ENCODE data around the gene TIMM22. TPM values are rescaled to one million over a fixed set of nuclear protein-coding genes. Genes with fewer than 3 reads are reported as not detected.

Gene TIMM22
- total and polyA plus RNA-seq, 4 donors, result 7.2 to 12.2 (median 9.9) TPM

- Histone ChIP-seq H3K9me3 (ENCODE audit: control insufficient read depth in 4 of 4, insufficient read depth in 3 of 4, low read length in 3 of 4) (no peaks in the 10 kb centered on the region), H3K27me3 (ENCODE audit: control insufficient read depth in 3 of 3, insufficient read depth in 3 of 3, low read length in 2 of 3) (no peaks in the 10 kb centered on the region), H3K36me3 (ENCODE audit: control insufficient read depth in 4 of 4, insufficient read depth in 4 of 4, low read length in 4 of 4) (no peaks in the 10 kb centered on the region), H3K4me3 (no peak overlapping the region), H3K4me1 (ENCODE audit: control insufficient read depth in 5 of 5, insufficient read depth in 5 of 5, low read length in 5 of 5) (peaks cover 2 to 20% (median 7%) of the 10 kb centered on the region in 5 donors), H3K9ac (ENCODE audit: insufficient read depth in 1 of 2, low read length in 2 of 2) (no peak overlapping the region), H3K27ac (ENCODE audit: low read depth in 1 of 2, low read length in 1 of 2) (peak overlapping the region; percentile 70 to 73)
- 32 to 33% methylated on average over 43 of the region's 43 CpGs for whole genome bisulfite sequencing, 2 donors
- DNase-seq (peak; percentile 86 to 94 (median 93)), ATAC-seq (ENCODE audit: insufficient read depth, low FRiP score) (no peak)
- peak; percentile 89 for TF ChIP-seq CTCF (IDR thresholded peaks at IDR 0.05; ENCODE audit: control extremely low read depth, extremely low read depth)
Measured at GRCh38 chr17:980406-981291, 16.3 kb upstream of the TIMM22 start.

- Histone ChIP-seq H3K36me3 (ENCODE audit: control insufficient read depth in 4 of 4, insufficient read depth in 4 of 4, low read length in 4 of 4) (no peaks in the 10 kb centered on the region), H3K4me3 (no peak overlapping the region), H3K9me3 (ENCODE audit: control insufficient read depth in 4 of 4, insufficient read depth in 3 of 4, low read length in 3 of 4) (no peaks in the 10 kb centered on the region), H3K27ac (ENCODE audit: low read depth in 1 of 2, low read length in 1 of 2) (no peak overlapping the region), H3K4me1 (ENCODE audit: control insufficient read depth in 5 of 5, insufficient read depth in 5 of 5, low read length in 5 of 5) (peaks cover 2 to 20% (median 7%) of the 10 kb centered on the region in 5 donors), H3K27me3 (ENCODE audit: control insufficient read depth in 3 of 3, insufficient read depth in 3 of 3, low read length in 2 of 3) (no peaks in the 10 kb centered on the region), H3K9ac (ENCODE audit: insufficient read depth in 1 of 2, low read length in 2 of 2) (no peak overlapping the region)
- no peak for TF ChIP-seq CTCF (IDR thresholded peaks at IDR 0.05; ENCODE audit: control extremely low read depth, extremely low read depth)
- no peak for DNase-seq
- WGBS, 2 donors, result 39 to 45% methylated on average over 10 of the region's 10 CpGs
- ATAC-seq (ENCODE audit: insufficient read depth, low FRiP score), result no peak
Measured at GRCh38 chr17:981292-981658, 15.7 kb upstream of the TIMM22 start.

- Histone ChIP-seq H3K36me3 (ENCODE audit: control insufficient read depth in 4 of 4, insufficient read depth in 4 of 4, low read length in 4 of 4) (no peaks in the 10 kb centered on the region), H3K4me1 (ENCODE audit: control insufficient read depth in 5 of 5, insufficient read depth in 5 of 5, low read length in 5 of 5) (peaks cover 0 to 5% (median 0%) of the 10 kb centered on the region in 5 donors), H3K27ac (ENCODE audit: low read depth in 1 of 2, low read length in 1 of 2) (no peak overlapping the region), H3K4me3 (no peak overlapping the region), H3K27me3 (ENCODE audit: control insufficient read depth in 3 of 3, insufficient read depth in 3 of 3, low read length in 2 of 3) (no peaks in the 10 kb centered on the region), H3K9me3 (ENCODE audit: control insufficient read depth in 4 of 4, insufficient read depth in 3 of 4, low read length in 3 of 4) (no peaks in the 10 kb centered on the region), H3K9ac (ENCODE audit: insufficient read depth in 1 of 2, low read length in 2 of 2) (no peak overlapping the region)
- DNase-seq (peak in 1 of 3 donors; percentile 28), ATAC-seq (ENCODE audit: insufficient read depth, low FRiP score) (no peak)
- WGBS, 2 donors, result 74 to 81% methylated on average over 3 of the region's 3 CpGs
- TF ChIP-seq CTCF (IDR thresholded peaks at IDR 0.05; ENCODE audit: control extremely low read depth, extremely low read depth), result no peak
Measured at GRCh38 chr17:983921-984320, 13.0 kb upstream of the TIMM22 start.
